ENCODE results near the gene ANKRD12. TPM values are rescaled to one million over a fixed set of nuclear protein-coding genes. Genes with fewer than 3 reads are reported as not detected.

ANKRD12 gene
- polyA plus RNA-seq, 3 donors from 2014 or later: 8.8 to 69.7 (median 35.7) TPM

DNA sequence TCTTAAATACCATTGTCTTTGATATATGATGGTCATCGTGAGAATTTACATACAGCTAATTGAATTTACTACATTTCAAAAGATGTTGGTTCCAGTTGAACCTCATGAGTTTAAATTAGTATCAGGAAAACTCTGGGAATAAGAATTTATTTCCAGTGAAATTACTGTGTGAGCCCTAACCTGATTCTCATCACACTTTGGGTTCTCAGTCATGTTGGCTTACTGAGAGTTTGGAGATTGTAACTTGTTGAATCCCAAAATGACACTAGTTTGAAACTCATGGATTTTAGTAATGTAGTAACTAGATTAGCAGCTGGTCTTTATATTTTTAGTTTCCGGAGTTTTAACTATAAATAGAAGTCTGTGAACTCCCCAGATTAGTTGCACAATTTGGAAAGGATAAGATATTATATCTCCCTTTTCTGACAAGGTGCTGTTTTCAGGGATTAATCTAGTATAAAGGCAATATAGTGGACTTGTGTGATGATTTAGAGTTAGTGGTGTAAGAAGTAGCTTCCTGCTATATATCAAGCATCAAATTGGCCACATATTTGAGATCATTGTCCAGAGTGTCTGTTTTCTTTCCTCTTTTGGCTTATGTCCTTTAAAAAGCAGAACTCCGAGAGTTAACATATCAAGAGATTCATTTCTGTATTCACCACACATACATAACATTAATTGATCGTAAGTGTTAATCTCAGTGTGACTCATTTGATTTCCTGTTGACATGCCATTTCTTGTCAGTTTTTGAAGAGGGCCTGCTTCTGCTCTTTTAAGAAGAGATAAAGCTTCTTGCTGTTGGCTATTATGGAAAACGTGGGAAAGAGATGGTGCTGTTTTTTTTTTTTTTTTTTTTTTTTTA, 18.4 kb upstream of the ANKRD12 start:
- Mint-ChIP-seq H3K36me3 (no peaks in the 10 kb centered on the region), H3K4me1 (peaks cover 68 to 94% of the 10 kb centered on the region in 2 donors), H3K27ac (peak overlapping the region; percentile 85 to 97 (median 90)), H3K9me3 (no peaks in the 10 kb centered on the region), H3K27me3 (ENCODE audit: low read depth in 3 of 3) (peaks cover 0 to 3% (median 0%) of the 10 kb centered on the region in 3 donors), H3K4me3 (peak overlapping the region; percentile 42 to 83 (median 67))
- DNase-seq: peak; percentile 20 to 34 (median 26)

DNA sequence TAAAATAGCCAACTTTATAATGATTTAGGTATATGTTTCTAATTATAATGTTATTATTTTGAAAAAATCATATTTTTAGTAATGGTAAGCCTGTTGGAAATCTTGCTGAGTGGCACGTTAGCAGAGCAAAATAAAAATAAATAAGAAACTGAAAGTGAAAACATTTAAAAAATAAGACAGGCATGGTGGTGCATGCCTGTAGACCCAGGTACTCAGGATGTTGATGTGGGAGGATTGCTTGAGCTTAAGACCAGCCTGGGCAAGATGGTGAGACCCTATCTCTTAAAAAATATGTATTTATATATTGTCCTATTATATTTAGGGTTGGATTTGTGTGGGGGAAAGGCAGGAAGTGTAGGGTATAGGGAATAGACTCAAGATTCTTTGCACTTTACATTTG, 15.8 kb upstream of the ANKRD12 start:
- Mint-ChIP-seq H3K9me3 (no peaks in the 10 kb centered on the region), H3K27ac (peak overlapping the region; percentile 81 to 89 (median 85)), H3K4me1 (peaks cover 57 to 71% of the 10 kb centered on the region in 2 donors), H3K27me3 (ENCODE audit: low read depth in 3 of 3) (peaks cover 0 to 3% (median 0%) of the 10 kb centered on the region in 3 donors), H3K4me3 (peak overlapping the region; percentile 15 to 69 (median 51)), H3K36me3 (peaks cover 0 to 6% (median 4%) of the 10 kb centered on the region in 3 donors)
- DNase-seq: peak; percentile 21 to 32 (median 28)

DNA sequence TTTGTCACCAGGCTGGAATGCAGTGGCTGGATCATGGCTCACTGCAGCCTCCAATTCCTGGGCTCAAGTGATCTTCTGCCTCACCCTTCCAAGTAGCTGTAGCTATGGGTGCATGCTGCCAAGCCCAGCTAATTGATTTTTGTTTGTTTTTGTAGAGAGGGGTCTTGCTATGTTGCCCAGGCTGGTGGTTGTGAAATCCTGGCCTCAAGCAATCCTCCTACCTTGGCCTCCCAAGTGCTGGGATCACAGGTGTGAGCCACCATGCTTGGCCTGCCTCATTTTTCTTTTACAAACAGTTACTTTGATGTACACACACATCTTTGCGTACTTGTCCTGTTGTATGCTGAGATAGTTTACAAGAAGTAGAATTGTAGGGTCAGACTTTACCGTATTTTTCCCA, 13.1 kb upstream of the ANKRD12 start:
- Mint-ChIP-seq H3K4me3 (no peak overlapping the region), H3K4me1 (peaks cover 32 to 49% of the 10 kb centered on the region in 2 donors), H3K9me3 (no peaks in the 10 kb centered on the region), H3K27ac (peak overlapping the region in 2 of 6 donors; percentile 39), H3K27me3 (ENCODE audit: low read depth in 3 of 3) (no peaks in the 10 kb centered on the region), H3K36me3 (peaks cover 5 to 19% (median 8%) of the 10 kb centered on the region in 3 donors)
- DNase-seq: no peak

DNA sequence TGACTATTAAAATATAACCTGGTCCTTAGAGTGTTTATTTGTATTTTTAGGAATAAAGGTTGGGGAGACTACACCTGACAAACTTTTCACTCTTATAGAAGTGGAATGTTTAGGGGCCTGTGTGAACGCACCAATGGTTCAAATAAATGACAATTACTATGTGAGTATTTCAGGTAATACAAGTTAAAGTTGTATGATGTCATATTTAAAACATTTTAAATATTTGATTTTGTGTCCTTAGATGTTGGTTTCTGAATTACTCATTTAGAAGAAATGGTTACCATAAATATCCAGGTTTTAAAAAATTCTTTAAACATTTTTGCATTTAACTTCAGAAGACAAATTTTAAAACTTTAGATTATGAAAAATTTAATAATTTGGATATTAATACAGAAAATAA, 11.8 kb upstream of the ANKRD12 start:
- H3K9me3 Mint-ChIP-seq: no peaks in the 10 kb centered on the region
- H3K36me3 Mint-ChIP-seq: peaks cover 10 to 29% (median 15%) of the 10 kb centered on the region in 3 donors
- H3K4me1 Mint-ChIP-seq: peaks cover 24 to 36% of the 10 kb centered on the region in 2 donors
- H3K27me3 Mint-ChIP-seq (ENCODE audit: low read depth in 3 of 3): no peaks in the 10 kb centered on the region
- H3K27ac Mint-ChIP-seq: no peak overlapping the region
- no peak overlapping the region for H3K4me3 Mint-ChIP-seq
- no peak for DNase-seq

DNA sequence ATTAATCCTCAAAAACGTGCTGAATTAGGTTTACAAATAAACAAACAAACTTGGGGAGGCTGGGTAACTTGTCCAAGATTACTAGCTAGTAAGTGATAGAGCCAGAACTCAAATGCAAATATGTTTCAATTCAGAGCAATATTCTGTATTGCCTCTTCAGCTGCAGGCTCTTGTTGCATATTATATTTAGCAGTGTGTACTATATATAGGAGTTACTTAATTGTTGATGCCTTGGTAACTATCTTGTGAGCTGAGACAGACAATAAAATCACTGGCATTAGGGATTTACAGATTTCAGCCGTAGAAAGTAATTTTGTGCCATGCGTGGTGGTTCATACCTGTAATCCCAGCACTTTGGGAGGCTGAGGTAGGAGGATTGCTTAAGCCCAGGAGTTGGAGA, 10.2 kb upstream of the ANKRD12 start:
- Mint-ChIP-seq H3K4me1 (peaks cover 12 to 21% of the 10 kb centered on the region in 2 donors), H3K27me3 (ENCODE audit: low read depth in 3 of 3) (no peaks in the 10 kb centered on the region), H3K4me3 (no peak overlapping the region), H3K9me3 (no peaks in the 10 kb centered on the region), H3K36me3 (peaks cover 10 to 31% (median 18%) of the 10 kb centered on the region in 3 donors), H3K27ac (no peak overlapping the region)
- DNase-seq: no peak

DNA sequence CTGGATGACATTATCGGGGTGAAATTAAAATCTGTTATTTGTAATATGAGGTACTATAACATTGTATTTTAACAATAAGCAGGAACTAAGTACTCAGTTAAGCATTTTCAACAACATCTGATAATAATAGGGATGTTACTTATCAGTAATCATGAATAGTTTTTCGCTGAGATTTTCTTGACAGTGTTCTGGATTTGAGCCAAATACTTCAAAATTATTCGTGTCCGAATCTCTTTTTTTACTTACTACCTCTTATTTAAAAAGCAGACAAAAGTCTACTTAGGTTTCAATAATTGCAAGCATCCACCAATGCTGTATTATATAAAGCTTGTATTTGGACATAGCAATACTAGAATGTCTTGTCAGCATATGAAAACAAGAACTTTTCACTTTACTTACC, 6.4 kb upstream of the ANKRD12 start:
- DNase-seq: no peak
- Mint-ChIP-seq H3K27ac (peak overlapping the region in 4 of 6 donors; percentile 11 to 58 (median 36)), H3K4me3 (no peak overlapping the region), H3K9me3 (no peaks in the 10 kb centered on the region), H3K4me1 (peaks cover 6 to 23% of the 10 kb centered on the region in 2 donors), H3K27me3 (ENCODE audit: low read depth in 3 of 3) (no peaks in the 10 kb centered on the region), H3K36me3 (peaks cover 14 to 27% (median 16%) of the 10 kb centered on the region in 3 donors)

DNA sequence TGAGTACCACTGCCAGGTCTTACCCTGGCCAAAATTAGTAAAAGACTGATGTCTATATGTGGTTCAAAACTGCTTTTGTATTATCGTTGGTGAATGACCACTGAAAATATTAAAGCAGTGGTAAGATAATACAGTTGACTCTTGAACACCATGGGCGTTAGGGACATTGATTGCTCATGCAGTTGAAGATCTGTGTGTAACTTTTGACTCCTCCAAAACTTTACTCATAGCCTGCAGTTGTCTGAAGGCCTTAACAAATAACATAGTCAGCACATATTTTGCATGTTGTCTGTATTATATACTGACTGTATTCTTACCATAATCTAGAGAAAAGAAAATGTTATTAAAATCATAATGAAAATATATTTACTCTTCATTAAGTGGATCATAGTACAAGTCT, 5.8 kb upstream of the ANKRD12 start:
- Mint-ChIP-seq H3K4me3 (no peak overlapping the region), H3K36me3 (peaks cover 14 to 27% (median 16%) of the 10 kb centered on the region in 3 donors), H3K4me1 (peaks cover 12 to 29% of the 10 kb centered on the region in 2 donors), H3K27ac (peak overlapping the region in 1 of 6 donors; percentile 48), H3K27me3 (ENCODE audit: low read depth in 3 of 3) (peaks cover 0 to 3% (median 0%) of the 10 kb centered on the region in 3 donors), H3K9me3 (no peaks in the 10 kb centered on the region)
- no peak for DNase-seq

DNA sequence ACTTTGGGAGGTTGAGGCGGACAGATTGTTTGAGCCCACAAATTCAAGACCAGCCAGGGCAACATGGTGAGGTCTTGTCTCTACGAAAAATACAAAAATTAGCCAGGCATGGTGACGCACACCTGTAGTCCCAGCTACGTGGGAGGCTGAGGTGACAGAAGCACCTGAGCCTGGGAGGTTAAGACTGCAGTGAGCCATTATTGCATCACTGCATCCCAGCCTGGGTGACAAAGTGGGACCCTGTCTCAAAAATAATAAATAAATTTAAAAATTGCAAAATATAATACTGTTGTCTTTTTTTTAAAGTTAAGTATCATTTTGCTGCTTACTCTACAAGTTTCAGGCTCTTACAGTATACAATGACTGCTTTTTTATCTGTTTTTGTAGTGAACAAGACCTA, 4.0 kb upstream of the ANKRD12 start:
- peaks cover 15 to 30% of the 10 kb centered on the region in 2 donors for H3K4me1 Mint-ChIP-seq
- H3K36me3 Mint-ChIP-seq: peaks cover 13 to 21% (median 15%) of the 10 kb centered on the region in 3 donors
- H3K4me3 Mint-ChIP-seq: no peak overlapping the region

DNA sequence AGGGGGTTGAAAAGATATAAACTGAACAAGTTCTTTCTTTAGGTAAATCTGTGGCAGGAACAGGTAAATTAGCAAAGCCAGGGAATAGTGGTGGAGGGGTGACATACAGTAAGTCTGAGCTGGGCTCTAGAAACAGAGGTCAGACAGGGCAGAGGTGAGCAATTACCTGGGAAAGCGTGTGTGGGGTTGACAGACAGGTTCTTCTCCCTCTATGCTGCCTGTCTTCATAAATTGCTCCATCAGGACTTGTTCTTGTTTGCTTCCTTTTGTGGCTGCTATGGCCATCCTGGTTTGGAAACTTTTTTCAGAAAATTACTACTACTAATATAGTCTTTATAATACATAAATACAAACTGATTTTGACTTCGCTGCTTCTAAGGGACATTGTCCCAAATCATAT, 3.4 kb upstream of the ANKRD12 start:
- Mint-ChIP-seq H3K4me3 (peak overlapping the region in 1 of 5 donors; percentile 26), H3K27ac (peak overlapping the region; percentile 0 to 77 (median 46)), H3K36me3 (peaks cover 11 to 17% (median 11%) of the 10 kb centered on the region in 3 donors), H3K9me3 (no peaks in the 10 kb centered on the region), H3K27me3 (ENCODE audit: low read depth in 3 of 3) (peaks cover 7 to 20% (median 8%) of the 10 kb centered on the region in 3 donors), H3K4me1 (peaks cover 21 to 36% of the 10 kb centered on the region in 2 donors)
- no peak for DNase-seq

More for the DNA sequence above, 4.0 kb upstream of the ANKRD12 start:
- no peak for DNase-seq
- H3K9me3 Mint-ChIP-seq: no peaks in the 10 kb centered on the region
- H3K27me3 Mint-ChIP-seq (ENCODE audit: low read depth in 3 of 3): peaks cover 5 to 15% (median 5%) of the 10 kb centered on the region in 3 donors
- peak overlapping the region in 1 of 6 donors; percentile 56 for H3K27ac Mint-ChIP-seq

DNA sequence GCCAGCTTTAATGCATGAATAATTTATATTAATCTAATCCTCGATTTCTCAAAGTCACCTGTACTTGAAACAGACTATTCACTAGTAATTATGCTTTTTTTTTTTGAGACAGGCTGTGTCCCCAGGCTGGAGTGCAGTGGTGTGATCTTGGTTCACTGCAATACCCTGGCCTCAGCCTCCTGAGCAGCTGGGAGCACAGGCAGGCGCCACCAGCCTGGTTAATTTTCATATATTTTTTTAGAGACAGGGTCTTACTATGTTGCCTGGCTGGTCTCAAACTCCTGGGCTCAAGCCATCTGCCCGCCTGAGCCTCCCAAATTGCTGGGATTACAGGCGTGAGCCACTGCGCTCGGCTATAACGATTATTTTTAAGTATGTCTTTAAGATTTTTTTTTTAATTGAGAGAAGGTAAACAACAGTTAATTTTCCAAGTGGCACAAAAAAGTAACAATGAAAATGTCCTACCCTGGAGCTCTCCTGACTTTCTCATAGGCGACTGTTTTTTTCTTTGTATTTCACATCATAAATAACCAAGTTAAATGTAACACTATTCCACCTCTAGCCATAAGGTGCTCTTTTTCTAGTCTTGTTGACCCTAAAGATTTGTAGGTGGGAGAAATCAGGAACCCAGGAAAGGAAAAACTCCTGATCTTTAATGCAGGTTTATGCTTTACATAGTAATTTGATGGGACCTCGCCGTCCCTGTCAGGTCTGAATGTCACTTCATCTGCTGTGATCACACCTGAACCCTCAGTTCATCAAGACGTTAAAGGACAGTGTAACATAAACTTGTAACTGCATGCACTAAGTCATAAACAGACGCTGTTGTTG, 1.3 kb upstream of the ANKRD12 start:
- Mint-ChIP-seq H3K27me3 (ENCODE audit: low read depth in 3 of 3) (peaks cover 7 to 27% (median 8%) of the 10 kb centered on the region in 3 donors), H3K4me1 (peaks cover 38 to 57% of the 10 kb centered on the region in 2 donors), H3K36me3 (peaks cover 0 to 7% (median 3%) of the 10 kb centered on the region in 3 donors), H3K9me3 (no peaks in the 10 kb centered on the region), H3K27ac (peak overlapping the region; percentile 95 to 100 (median 99)), H3K4me3 (peak overlapping the region; percentile 98 to 99 (median 98))
- no peak for DNase-seq

DNA sequence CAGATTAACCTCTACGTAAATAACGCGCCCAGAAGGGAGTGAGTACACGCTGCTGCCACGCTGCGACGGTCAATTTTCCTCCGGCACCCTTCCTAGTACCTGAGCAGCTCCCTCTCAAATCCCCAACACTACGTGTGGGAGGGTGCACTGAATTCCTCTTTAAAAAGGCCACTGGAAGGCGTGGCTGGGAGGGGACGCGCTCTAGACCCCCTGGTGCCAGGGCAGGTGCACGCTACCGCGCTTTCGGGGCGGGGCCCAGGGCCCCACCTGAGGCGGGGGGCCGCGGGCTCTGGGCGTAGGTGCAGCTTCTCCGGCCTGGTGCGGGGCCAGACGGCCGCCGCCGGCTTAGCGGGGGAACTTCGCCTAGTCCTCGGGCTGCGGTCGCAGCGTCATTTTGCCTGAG, 668 bp upstream of the ANKRD12 start:
- Mint-ChIP-seq H3K9me3 (no peaks in the 10 kb centered on the region), H3K4me1 (peaks cover 44 to 63% of the 10 kb centered on the region in 2 donors), H3K36me3 (peaks cover 0 to 7% (median 3%) of the 10 kb centered on the region in 3 donors), H3K27ac (peak overlapping the region; percentile 97 to 100 (median 99)), H3K27me3 (ENCODE audit: low read depth in 3 of 3) (peaks cover 7 to 27% (median 8%) of the 10 kb centered on the region in 3 donors), H3K4me3 (peak overlapping the region; percentile 98 to 99 (median 98))
- no peak for DNase-seq

DNA sequence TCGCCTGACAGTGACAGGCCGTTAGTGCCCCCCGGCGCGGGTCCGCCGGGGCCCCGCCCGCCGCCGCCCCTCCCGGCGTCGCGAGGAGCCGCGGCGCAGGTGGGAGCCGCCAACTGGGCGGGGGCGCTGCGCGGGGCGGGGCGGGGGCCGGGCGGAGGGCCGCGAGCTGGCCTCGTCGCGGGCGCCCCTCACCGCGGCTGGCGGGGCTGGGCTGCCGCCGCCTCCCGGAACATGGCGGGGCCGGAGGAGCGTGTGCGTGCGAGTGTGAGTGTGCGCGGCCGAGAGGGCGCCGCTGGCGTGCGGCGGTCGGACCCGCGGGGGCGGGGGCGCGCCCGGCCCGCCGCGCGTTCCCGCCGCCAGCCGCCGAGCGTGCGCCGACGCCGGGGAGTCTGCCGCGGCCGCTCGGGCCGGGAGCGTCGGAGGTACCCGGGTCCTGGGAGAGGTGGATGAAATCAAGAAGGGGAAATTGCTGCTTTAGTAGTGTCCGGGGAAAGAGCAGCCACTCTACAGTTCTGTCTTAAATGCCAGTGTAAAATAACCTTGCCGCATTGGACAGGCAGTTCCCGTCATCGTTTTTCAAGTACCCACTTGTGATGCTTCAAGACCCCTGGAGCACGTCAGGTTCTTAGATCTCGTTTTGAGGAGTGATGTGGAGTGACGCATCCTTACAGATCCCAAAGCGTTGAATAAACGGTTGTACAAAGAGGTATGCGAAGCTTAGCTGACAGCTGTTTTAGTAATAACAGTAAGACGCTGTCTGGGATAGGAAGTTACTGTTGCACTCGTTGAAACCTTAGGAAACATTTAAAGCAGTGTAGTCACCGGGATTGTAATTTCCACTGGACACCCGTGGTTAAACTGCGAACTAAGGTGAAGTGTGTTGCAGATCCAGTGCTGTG, 836 bp downstream of the ANKRD12 start:
- H3K36me3 Mint-ChIP-seq: peaks cover 0 to 3% (median 3%) of the 10 kb centered on the region in 3 donors
- peak overlapping the region; percentile 93 to 98 (median 96) for H3K27ac Mint-ChIP-seq
- H3K27me3 Mint-ChIP-seq (ENCODE audit: low read depth in 3 of 3): peaks cover 7 to 28% (median 8%) of the 10 kb centered on the region in 3 donors
- peak overlapping the region; percentile 92 to 99 (median 94) for H3K4me3 Mint-ChIP-seq
- peak; percentile 78 to 82 (median 80) for DNase-seq
- H3K9me3 Mint-ChIP-seq: no peaks in the 10 kb centered on the region
- peaks cover 58 to 78% of the 10 kb centered on the region in 2 donors for H3K4me1 Mint-ChIP-seq
